H9 (cell line): ENCODE data around the gene CFAP77. TPM values are rescaled to one million over a fixed set of nuclear protein-coding genes. Genes with fewer than 3 reads are reported as not detected.

Source experiments
- DNase-seq: peaks from one replicate; pipeline ENCODE4 v3.0.0-alpha.2; 2017
- H2AFZ ChIP-seq: one replicate; pipeline ENCODE4 v1.6.1; 2013; ENCODE audit warnings: mild to moderate bottlenecking, low read length, control low read depth, moderate library complexity
- H2AK5ac ChIP-seq: 2 replicates; pipeline ENCODE4 v1.6.1; 2013; ENCODE audit warnings: low read length, control low read depth, mixed read lengths; ENCODE audit not compliant: insufficient read length
- H2BK120ac ChIP-seq: one replicate; pipeline ENCODE4 v1.6.1; 2013; ENCODE audit warnings: low read depth, mild to moderate bottlenecking, low read length, control low read depth, inconsistent platforms; ENCODE audit not compliant: poor library complexity, severe bottlenecking
- H2BK12ac ChIP-seq: 2 replicates; pipeline ENCODE4 v1.6.1; 2013; ENCODE audit warnings: low read length, control low read depth, mixed read lengths, low read depth; ENCODE audit not compliant: insufficient read length
- H2BK15ac ChIP-seq: 2 replicates; pipeline ENCODE4 v1.6.1; 2013; ENCODE audit warnings: low read depth, low read length, control low read depth
- H2BK20ac ChIP-seq: one replicate; pipeline ENCODE4 v1.6.1; 2013; ENCODE audit warnings: low read depth, mild to moderate bottlenecking, low read length, control low read depth, inconsistent platforms; ENCODE audit not compliant: poor library complexity, severe bottlenecking
- H2BK5ac ChIP-seq: 2 replicates; pipeline ENCODE4 v1.6.1; 2013; ENCODE audit warnings: low read length, control low read depth, mixed read lengths; ENCODE audit not compliant: insufficient read length
- H3K14ac ChIP-seq: 2 replicates; pipeline ENCODE4 v1.6.1; 2013; ENCODE audit warnings: low read length, control low read depth; ENCODE audit not compliant: insufficient read depth
- H3K18ac ChIP-seq: 2 replicates; pipeline ENCODE4 v1.6.1; 2013; ENCODE audit warnings: low read depth, mild to moderate bottlenecking, mixed read lengths, low read length, control low read depth; ENCODE audit not compliant: insufficient read length
- H3K23ac ChIP-seq: 2 replicates; pipeline ENCODE4 v1.6.1; 2013; ENCODE audit warnings: low read length, control low read depth, mixed read lengths, low read depth; ENCODE audit not compliant: insufficient read length
- H3K23me2 ChIP-seq: 2 replicates; pipeline ENCODE4 v1.6.1; 2013; ENCODE audit warnings: low read depth, mild to moderate bottlenecking, mixed read lengths, low read length, control low read depth; ENCODE audit not compliant: insufficient read length, poor library complexity, severe bottlenecking
- H3K27ac ChIP-seq: 2 replicates; pipeline ENCODE4 v1.5.1; 2013; ENCODE audit warnings: low read length, control low read depth, mixed read lengths, low read depth; ENCODE audit not compliant: insufficient read length
- H3K27me3 ChIP-seq: 2 replicates; pipeline ENCODE4 v1.6.1; 2013; ENCODE audit warnings: low read length, control low read depth, inconsistent platforms; ENCODE audit not compliant: insufficient read depth
- H3K4ac ChIP-seq: 2 replicates; pipeline ENCODE4 v1.6.1; 2013; ENCODE audit warnings: low read depth, mild to moderate bottlenecking, control low read depth, inconsistent platforms, low read length, moderate library complexity
- H3K4me1 ChIP-seq: 2 replicates; pipeline ENCODE4 v1.6.1; 2013; ENCODE audit warnings: low read length, control low read depth, inconsistent platforms; ENCODE audit not compliant: insufficient read depth
- H3K4me2 ChIP-seq: 2 replicates; pipeline ENCODE4 v1.6.1; 2013; ENCODE audit warnings: low read length, control low read depth, mixed read lengths; ENCODE audit not compliant: insufficient read length, insufficient read depth
- H3K56ac ChIP-seq: 2 replicates; pipeline ENCODE4 v1.6.1; 2013; ENCODE audit warnings: low read depth, mild to moderate bottlenecking, mixed read lengths, low read length, control low read depth; ENCODE audit not compliant: insufficient read length
- H3K79me1 ChIP-seq: 2 replicates; pipeline ENCODE4 v1.6.1; 2013; ENCODE audit warnings: low read depth, mild to moderate bottlenecking, moderate library complexity, low read length, control low read depth, inconsistent platforms; ENCODE audit not compliant: insufficient read depth, poor library complexity, severe bottlenecking
- H3K79me2 ChIP-seq: 2 replicates; pipeline ENCODE4 v1.6.1; 2013; ENCODE audit warnings: low read length, control low read depth, inconsistent platforms; ENCODE audit not compliant: insufficient read depth
- H3K9ac ChIP-seq: 2 replicates; pipeline ENCODE4 v1.6.1; 2013; ENCODE audit warnings: low read length, control low read depth, mixed read lengths; ENCODE audit not compliant: insufficient read length; ENCODE audit errors: extremely low read depth
- H3K9me3 ChIP-seq: one replicate; pipeline ENCODE4 v1.6.1; 2013; ENCODE audit warnings: low read depth, low read length, inconsistent platforms; ENCODE audit not compliant: control insufficient read depth
- H3T11ph ChIP-seq: one replicate; pipeline ENCODE4 v1.6.1; 2013; ENCODE audit warnings: mild to moderate bottlenecking, low read length, control low read depth, inconsistent platforms
- H4K20me1 ChIP-seq: one replicate; pipeline ENCODE4 v1.6.1; 2013; ENCODE audit not compliant: control insufficient read depth, insufficient read length, insufficient read depth
- H4K5ac ChIP-seq: 2 replicates; pipeline ENCODE4 v1.6.1; 2013; ENCODE audit warnings: low read depth, mild to moderate bottlenecking, mixed read lengths, low read length, control low read depth; ENCODE audit not compliant: insufficient read length
- H4K8ac ChIP-seq: replicated peaks from 2 replicates; pipeline ENCODE4 v1.6.1; 2013; ENCODE audit warnings: low read length, control low read depth, mixed read lengths, low read depth; ENCODE audit not compliant: insufficient read length
- H4K91ac ChIP-seq: 2 replicates; pipeline ENCODE4 v1.6.1; 2013; ENCODE audit warnings: low read depth, mild to moderate bottlenecking, moderate library complexity, mixed read lengths, low read length, control low read depth; ENCODE audit not compliant: insufficient read length
- H3K27ac Mint-ChIP-seq, 3 experiments: 2 replicates in 2 of 3; 3 replicates in 1 of 3; pipeline ENCODE4 v1.8.0; 2020 to 2021; ENCODE audit warnings: mixed read lengths in 3 of 3, mild to moderate bottlenecking in 1 of 3, moderate library complexity in 1 of 3
- H3K27me3 Mint-ChIP-seq: 2 replicates; pipeline ENCODE4 v1.8.0; 2021; ENCODE audit warnings: low read depth, mild to moderate bottlenecking, moderate library complexity, mixed read lengths
- H3K36me3 Mint-ChIP-seq, 3 experiments: 2 replicates in 2 of 3; 3 replicates in 1 of 3; pipeline ENCODE4 v1.8.0; 2020 to 2021; ENCODE audit warnings: low read depth in 3 of 3, mixed read lengths in 3 of 3; ENCODE audit not compliant: insufficient read depth in 1 of 3
- H3K4me1 Mint-ChIP-seq, 2 experiments: 2 replicates each; pipeline ENCODE4 v1.8.0; 2020; ENCODE audit warnings: mixed read lengths in 2 of 2
- H3K4me3 Mint-ChIP-seq, 2 experiments: 2 replicates in 1 of 2; 3 replicates in 1 of 2; pipeline ENCODE4 v1.8.0; 2020 to 2021; ENCODE audit warnings: mild to moderate bottlenecking in 2 of 2, mixed read lengths in 2 of 2, moderate library complexity in 1 of 2
- H3K9me3 Mint-ChIP-seq, 2 experiments: 2 replicates in 1 of 2; 3 replicates in 1 of 2; pipeline ENCODE4 v1.8.0; 2020; ENCODE audit warnings: mild to moderate bottlenecking in 2 of 2, mixed read lengths in 2 of 2, moderate library complexity in 1 of 2
- WGBS: extraction: QIAGEN DNeasy Blood & Tissue Kit; methylation state at CpG from one replicate; pipeline ENCODE4 v1.1.7; 2013; ENCODE audit warnings: missing lambda C conversion rate, low lambda C conversion rate, mixed read lengths; ENCODE audit not compliant: insufficient read length; ENCODE audit errors: extremely low coverage; 5-methylcytosine and 5-hydroxymethylcytosine counted together
- total RNA-seq: library from RNA; stranded (reverse); gene quantifications from 2 replicates; pipeline ENCODE4 v1.2.1, GENCODE V29; 2021
- TF ChIP-seq, protein P1 (sequence below): fragments of 200-600 bp; sonication (generic); conservative IDR thresholded peaks from 3 replicates; pipeline ENCODE4 v1.8.0; 2021; ENCODE audit warnings: antibody characterized with exemption, mild to moderate bottlenecking

CFAP77 gene
- total RNA-seq, 1 experiment from 2014 or later = 0.72 TPM

DNA sequence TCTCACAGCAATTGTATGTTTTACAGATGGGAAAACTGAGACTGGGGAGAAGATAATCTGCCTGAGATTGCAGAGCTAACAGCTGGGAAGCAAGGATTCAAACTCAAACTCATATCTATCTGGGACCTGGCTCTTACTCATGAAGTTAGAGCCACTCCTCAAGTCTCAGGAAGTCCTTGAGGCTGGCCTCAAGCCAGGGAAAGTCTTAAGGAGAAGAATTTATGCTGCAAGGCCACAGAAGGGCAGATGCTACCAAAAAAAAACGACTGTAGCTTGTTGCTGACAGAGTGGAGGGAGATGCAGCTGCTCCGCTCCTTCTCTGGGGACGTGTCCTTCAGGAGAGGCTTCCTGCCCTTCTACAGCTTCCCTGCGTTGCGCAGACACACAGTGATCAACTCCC lies 212.1 kb downstream of the CFAP77 start:
- Mint-ChIP-seq H3K27ac (no peak overlapping the region), H3K9me3 (no peaks in the 10 kb centered on the region), H3K36me3 (peaks cover 12 to 55% (median 23%) of the 10 kb centered on the region in 3 experiments; a peak in 6 of 7 replicates), H3K4me3 (no peak overlapping the region), H3K27me3 (no peaks in the 10 kb centered on the region), H3K4me1 (peaks cover 0 to 17% of the 10 kb centered on the region in 2 experiments; a peak in 1 of 4 replicates)
- Histone ChIP-seq H2BK5ac (no peak overlapping the region), H3K27ac (no peak overlapping the region), H4K20me1 (no peaks in the 10 kb centered on the region), H3K23me2 (no peaks in the 10 kb centered on the region), H3K4ac (no peak overlapping the region), H3K56ac (no peak overlapping the region), H2BK20ac (no peak overlapping the region), H3K23ac (no peak overlapping the region), H2AFZ (no peak overlapping the region), H4K8ac (no peak overlapping the region), H3K4me1 (no peaks in the 10 kb centered on the region), H2BK15ac (no peak overlapping the region), H4K5ac (no peak overlapping the region), H2BK120ac (no peak overlapping the region), H3K4me2 (no peak overlapping the region), H2BK12ac (no peak overlapping the region), H3K79me1 (no peaks in the 10 kb centered on the region), H3K27me3 (no peaks in the 10 kb centered on the region), H3K9ac (no peak overlapping the region), H3K18ac (no peak overlapping the region), H3K14ac (no peak overlapping the region), H3K79me2 (no peaks in the 10 kb centered on the region), H4K91ac (no peak overlapping the region), H3K9me3 (no peaks in the 10 kb centered on the region), H3T11ph (no peak overlapping the region), H2AK5ac (no peak overlapping the region)
- no peak for DNase-seq
- no CpG with 5 or more reads among the region's 5 CpGs for WGBS
- TF ChIP-seq, protein P1, sequence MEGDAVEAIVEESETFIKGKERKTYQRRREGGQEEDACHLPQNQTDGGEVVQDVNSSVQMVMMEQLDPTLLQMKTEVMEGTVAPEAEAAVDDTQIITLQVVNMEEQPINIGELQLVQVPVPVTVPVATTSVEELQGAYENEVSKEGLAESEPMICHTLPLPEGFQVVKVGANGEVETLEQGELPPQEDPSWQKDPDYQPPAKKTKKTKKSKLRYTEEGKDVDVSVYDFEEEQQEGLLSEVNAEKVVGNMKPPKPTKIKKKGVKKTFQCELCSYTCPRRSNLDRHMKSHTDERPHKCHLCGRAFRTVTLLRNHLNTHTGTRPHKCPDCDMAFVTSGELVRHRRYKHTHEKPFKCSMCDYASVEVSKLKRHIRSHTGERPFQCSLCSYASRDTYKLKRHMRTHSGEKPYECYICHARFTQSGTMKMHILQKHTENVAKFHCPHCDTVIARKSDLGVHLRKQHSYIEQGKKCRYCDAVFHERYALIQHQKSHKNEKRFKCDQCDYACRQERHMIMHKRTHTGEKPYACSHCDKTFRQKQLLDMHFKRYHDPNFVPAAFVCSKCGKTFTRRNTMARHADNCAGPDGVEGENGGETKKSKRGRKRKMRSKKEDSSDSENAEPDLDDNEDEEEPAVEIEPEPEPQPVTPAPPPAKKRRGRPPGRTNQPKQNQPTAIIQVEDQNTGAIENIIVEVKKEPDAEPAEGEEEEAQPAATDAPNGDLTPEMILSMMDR = no peak

Other genes with a start within 250 kb of the CFAP77 start
- gene NTNG2, start 248.2 kb upstream of the CFAP77 start, total RNA-seq = 0.52 and 0.66 TPM in 2 replicates
- 43.1 and 44.3 TPM in 2 replicates for gene SETX, start 55.2 kb upstream of the CFAP77 start, total RNA-seq
- 24.2 and 26.9 TPM in 2 replicates for gene TTF1, start 3.4 kb upstream of the CFAP77 start, total RNA-seq
- not detected in 2 replicates for gene BARHL1, start 172.4 kb downstream of the CFAP77 start, total RNA-seq